Parathyroid adenoma (tissue), 2 donors: ENCODE data around the gene SLC16A14.

ENCODE experiments used
- H2AFZ ChIP-seq: fragments of 300-600 bp; sonication (generic); one replicate; pipeline ENCODE4 v1.7.0; 2017; ENCODE audit warnings: antibody characterized with exemption, mild to moderate bottlenecking
- H3K27ac ChIP-seq: fragments of 300-600 bp; sonication (generic); one replicate; pipeline ENCODE4 v1.7.0; 2017
- H3K27me3 ChIP-seq: fragments of 300-600 bp; sonication (generic); one replicate; pipeline ENCODE4 v1.7.0; 2017; ENCODE audit warnings: low read length; ENCODE audit not compliant: control insufficient read depth, insufficient read depth
- H3K36me3 ChIP-seq: fragments of 300-600 bp; sonication (generic); one replicate; pipeline ENCODE4 v1.7.0; 2017; ENCODE audit warnings: low read length; ENCODE audit not compliant: control insufficient read depth, insufficient read depth
- H3K4me1 ChIP-seq: fragments of 300-600 bp; sonication (generic); one replicate; pipeline ENCODE4 v1.7.0; 2017; ENCODE audit warnings: control low read depth
- H3K4me2 ChIP-seq: fragments of 300-600 bp; sonication (generic); one replicate; pipeline ENCODE4 v1.7.0; 2017; ENCODE audit warnings: low read length
- H3K4me3 ChIP-seq: fragments of 300-600 bp; sonication (generic); one replicate; pipeline ENCODE4 v1.7.0; 2017; ENCODE audit warnings: low read depth, low read length
- H3K79me2 ChIP-seq: fragments of 300-600 bp; sonication (generic); one replicate; pipeline ENCODE4 v1.7.0; 2017; ENCODE audit warnings: control low read depth
- H3K9ac ChIP-seq: fragments of 300-600 bp; sonication (generic); one replicate; pipeline ENCODE4 v1.7.0; 2017; ENCODE audit warnings: mild to moderate bottlenecking
- H3K9me3 ChIP-seq: fragments of 300-600 bp; sonication (generic); one replicate; pipeline ENCODE4 v1.7.0; 2017; ENCODE audit warnings: low read length; ENCODE audit not compliant: control insufficient read depth
- TF ChIP-seq, protein P1 (sequence below): fragments of 300-600 bp; sonication (generic); IDR thresholded peaks from one replicate; pipeline ENCODE4 v1.7.0; 2017; ENCODE audit warnings: antibody characterized with exemption, mild to moderate bottlenecking
- donor health status: primary hyperparathyroidism.

The SLC16A14 gene

DNA sequence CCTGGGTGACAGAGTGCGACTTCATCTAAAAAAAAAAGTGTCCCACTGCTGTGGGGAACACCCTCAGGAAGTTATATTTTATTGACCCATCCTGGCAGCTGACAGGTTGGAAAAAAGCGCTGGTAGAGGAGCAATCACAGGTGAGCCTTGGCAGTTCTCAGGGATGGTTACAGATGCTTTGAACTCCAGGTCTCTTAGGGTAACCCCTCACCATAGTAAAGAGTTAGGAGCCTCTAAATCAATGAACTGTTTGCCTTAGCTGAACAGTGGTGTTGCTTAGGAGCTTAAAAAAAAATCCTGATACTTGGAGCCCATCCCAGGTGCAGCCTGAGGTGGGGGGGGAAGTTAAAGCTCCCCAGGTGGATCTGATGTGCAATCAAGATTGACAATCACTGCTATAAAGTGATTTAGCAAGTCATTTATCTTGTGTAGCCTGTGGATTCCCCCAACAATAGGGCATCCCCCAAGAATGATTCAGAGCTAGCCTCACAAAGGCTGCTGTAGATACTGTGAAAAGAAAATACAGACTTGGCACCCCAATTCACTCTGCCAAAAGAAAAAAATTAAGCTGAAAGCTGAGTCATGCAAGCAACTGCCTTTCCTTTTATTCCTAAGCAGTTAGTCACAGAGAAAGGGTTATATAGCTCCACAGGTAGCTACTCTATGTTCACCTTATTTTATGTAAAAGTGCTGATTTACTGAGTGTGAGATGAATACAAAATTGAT is 14.8 kb downstream of the SLC16A14 start:
- H3K36me3 ChIP-seq: no peaks in the 10 kb centered on the region
- TF ChIP-seq, protein P1, sequence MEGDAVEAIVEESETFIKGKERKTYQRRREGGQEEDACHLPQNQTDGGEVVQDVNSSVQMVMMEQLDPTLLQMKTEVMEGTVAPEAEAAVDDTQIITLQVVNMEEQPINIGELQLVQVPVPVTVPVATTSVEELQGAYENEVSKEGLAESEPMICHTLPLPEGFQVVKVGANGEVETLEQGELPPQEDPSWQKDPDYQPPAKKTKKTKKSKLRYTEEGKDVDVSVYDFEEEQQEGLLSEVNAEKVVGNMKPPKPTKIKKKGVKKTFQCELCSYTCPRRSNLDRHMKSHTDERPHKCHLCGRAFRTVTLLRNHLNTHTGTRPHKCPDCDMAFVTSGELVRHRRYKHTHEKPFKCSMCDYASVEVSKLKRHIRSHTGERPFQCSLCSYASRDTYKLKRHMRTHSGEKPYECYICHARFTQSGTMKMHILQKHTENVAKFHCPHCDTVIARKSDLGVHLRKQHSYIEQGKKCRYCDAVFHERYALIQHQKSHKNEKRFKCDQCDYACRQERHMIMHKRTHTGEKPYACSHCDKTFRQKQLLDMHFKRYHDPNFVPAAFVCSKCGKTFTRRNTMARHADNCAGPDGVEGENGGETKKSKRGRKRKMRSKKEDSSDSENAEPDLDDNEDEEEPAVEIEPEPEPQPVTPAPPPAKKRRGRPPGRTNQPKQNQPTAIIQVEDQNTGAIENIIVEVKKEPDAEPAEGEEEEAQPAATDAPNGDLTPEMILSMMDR: no peak
- H3K9ac ChIP-seq: no peak overlapping the region
- peaks cover 9% of the 10 kb centered on the region for H3K4me1 ChIP-seq
- H3K27ac ChIP-seq: no peak overlapping the region
- H2AFZ ChIP-seq: no peak overlapping the region
- H3K27me3 ChIP-seq: no peaks in the 10 kb centered on the region
- no peak overlapping the region for H3K4me3 ChIP-seq
- no peaks in the 10 kb centered on the region for H3K9me3 ChIP-seq
- H3K79me2 ChIP-seq: peaks cover 10% of the 10 kb centered on the region
- H3K4me2 ChIP-seq: no peak overlapping the region

DNA sequence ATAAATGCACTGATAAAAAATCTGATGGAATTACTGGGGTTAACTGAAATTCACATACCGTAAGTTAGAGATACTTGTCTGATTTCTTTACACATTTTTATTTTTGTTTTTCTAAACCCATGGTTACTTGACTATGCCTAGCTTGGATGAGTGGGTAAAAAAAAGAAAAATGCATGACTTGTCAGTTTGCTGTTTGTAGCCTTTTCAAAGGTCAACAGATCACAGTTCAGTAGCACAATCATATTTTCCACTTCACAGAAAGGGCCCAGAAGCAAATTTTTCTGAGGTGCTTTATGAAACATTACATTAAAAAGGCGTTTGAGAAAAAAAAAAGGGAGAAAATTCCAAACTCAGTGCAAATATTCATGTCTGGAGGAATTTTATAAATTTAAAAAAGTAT is 16.4 kb downstream of the SLC16A14 start:
- Histone ChIP-seq H3K4me2 (no peak overlapping the region), H3K27ac (no peak overlapping the region), H3K36me3 (no peaks in the 10 kb centered on the region), H3K27me3 (no peaks in the 10 kb centered on the region), H3K9me3 (no peaks in the 10 kb centered on the region), H3K9ac (no peak overlapping the region), H3K4me3 (no peak overlapping the region), H3K79me2 (peaks cover 6% of the 10 kb centered on the region), H2AFZ (no peak overlapping the region), H3K4me1 (peaks cover 9% of the 10 kb centered on the region)
- TF ChIP-seq, protein P1: no peak

DNA sequence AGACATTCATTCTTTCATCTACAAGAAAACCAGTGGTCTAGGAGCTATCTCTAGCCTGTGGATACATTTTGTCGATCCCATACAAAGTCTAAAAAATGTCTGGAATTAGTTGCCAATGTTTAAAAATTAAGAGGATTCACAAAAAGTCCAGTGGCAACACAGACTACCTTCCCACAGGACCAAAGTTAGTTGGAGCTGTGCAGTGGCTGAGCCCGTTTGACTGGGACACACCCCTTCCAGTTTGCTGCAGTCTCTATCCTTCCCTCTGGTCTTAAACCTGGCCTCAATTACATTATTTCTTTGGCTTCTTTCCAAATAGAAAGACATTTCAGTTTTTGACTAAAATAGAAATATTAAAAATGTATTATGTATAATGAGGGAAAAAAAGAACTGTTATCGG is 18.6 kb downstream of the SLC16A14 start:
- TF ChIP-seq, protein P1: no peak
- H3K4me3 ChIP-seq: no peak overlapping the region
- H3K4me1 ChIP-seq: peaks cover 9% of the 10 kb centered on the region
- H3K4me2 ChIP-seq: no peak overlapping the region
- no peaks in the 10 kb centered on the region for H3K27me3 ChIP-seq
- H3K27ac ChIP-seq: no peak overlapping the region
- no peaks in the 10 kb centered on the region for H3K36me3 ChIP-seq
- no peaks in the 10 kb centered on the region for H3K9me3 ChIP-seq
- no peak overlapping the region for H2AFZ ChIP-seq
- no peak overlapping the region for H3K9ac ChIP-seq
- peaks cover 6% of the 10 kb centered on the region for H3K79me2 ChIP-seq

DNA sequence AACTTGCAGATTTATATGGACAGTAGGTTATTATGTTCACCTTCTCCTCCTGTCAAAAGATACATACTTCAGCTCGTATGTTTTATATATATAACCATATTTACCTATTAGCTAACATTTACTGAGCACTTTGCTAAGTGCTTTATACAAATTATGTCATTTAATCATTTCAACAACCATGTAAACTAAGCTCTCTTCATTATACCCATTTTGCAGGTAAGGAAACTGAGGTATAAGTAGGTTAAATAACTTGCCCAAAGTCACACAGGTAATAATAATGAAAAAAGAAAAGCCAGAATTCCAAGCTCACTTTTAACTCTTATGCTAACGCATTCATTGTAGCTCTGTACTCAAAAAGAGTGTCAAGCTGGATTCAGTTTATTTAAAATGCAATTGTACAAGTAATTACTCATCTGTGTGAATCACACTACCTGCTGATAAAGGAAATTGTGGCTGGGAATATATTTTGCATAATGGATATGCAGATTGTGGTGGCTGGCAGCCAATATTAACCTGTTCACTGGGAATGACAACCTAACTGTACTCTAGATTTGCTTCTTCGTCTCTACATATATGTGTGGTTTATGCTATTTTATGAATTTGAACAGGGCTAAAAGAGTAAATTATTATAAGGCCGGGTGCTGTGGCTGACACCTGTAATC is 20.6 kb downstream of the SLC16A14 start:
- H3K4me2 ChIP-seq: no peak overlapping the region
- H3K4me1 ChIP-seq: peaks cover 8% of the 10 kb centered on the region
- H2AFZ ChIP-seq: no peak overlapping the region
- no peak overlapping the region for H3K4me3 ChIP-seq
- no peaks in the 10 kb centered on the region for H3K9me3 ChIP-seq
- peaks cover 10% of the 10 kb centered on the region for H3K79me2 ChIP-seq
- H3K27me3 ChIP-seq: no peaks in the 10 kb centered on the region
- TF ChIP-seq, protein P1: no peak
- H3K9ac ChIP-seq: no peak overlapping the region
- H3K27ac ChIP-seq: no peak overlapping the region
- H3K36me3 ChIP-seq: no peaks in the 10 kb centered on the region

DNA sequence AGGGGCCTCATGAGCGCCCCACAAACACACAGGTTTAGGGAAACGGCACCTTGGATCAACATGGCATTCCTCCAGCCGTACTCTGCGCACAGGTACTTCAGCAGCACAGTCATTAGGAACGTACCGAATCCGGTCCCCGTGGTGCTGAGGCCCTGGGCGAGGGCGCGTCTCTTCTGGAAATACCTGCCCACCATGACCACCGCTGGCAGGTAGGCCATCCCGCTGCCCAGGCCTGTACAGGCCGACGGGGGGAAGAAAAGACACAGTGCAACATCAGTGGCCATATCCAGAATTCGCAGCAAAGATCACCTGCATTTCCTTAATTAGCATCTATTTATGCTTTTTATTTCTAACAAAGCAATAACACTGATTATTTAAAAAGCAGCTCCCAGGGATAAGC is 22.2 kb downstream of the SLC16A14 start:
- Histone ChIP-seq H3K36me3 (no peaks in the 10 kb centered on the region), H3K9me3 (no peaks in the 10 kb centered on the region), H3K4me1 (peaks cover 2% of the 10 kb centered on the region), H3K27me3 (no peaks in the 10 kb centered on the region), H3K27ac (no peak overlapping the region), H3K79me2 (peaks cover 13% of the 10 kb centered on the region), H2AFZ (no peak overlapping the region), H3K4me2 (no peak overlapping the region), H3K4me3 (no peak overlapping the region), H3K9ac (no peak overlapping the region)
- TF ChIP-seq, protein P1: no peak
